ENCODE data around the gene IQCB1.
"Not testable (repeated sequence)": the region's sequence is repeated elsewhere in the genome, so short reads cannot be mapped to it uniquely, and the experiment has no call there.

The IQCB1 gene

GRCh38 chr3:121803771-121804320, 31.0 kb downstream of the IQCB1 start:
- DNase-seq (ENCODE audit: low read depth): no peak

GRCh38 chr3:121800906-121801305, 34.0 kb downstream of the IQCB1 start:
- no peak for DNase-seq (ENCODE audit: low read depth)

- no peak for DNase-seq (ENCODE audit: low read depth)
Observed at GRCh38 chr3:121796970-121797369, 37.9 kb downstream of the IQCB1 start.

- no peak for DNase-seq (ENCODE audit: low read depth)
Observed at GRCh38 chr3:121794264-121794983, 40.4 kb downstream of the IQCB1 start.

- DNase-seq (ENCODE audit: low read depth): no peak
Observed at GRCh38 chr3:121793078-121793477, 41.8 kb downstream of the IQCB1 start.

GRCh38 chr3:121786485-121786884, 48.4 kb downstream of the IQCB1 start:
- peak; percentile 2 for DNase-seq (ENCODE audit: low read depth)

GRCh38 chr3:121782784-121783183, 52.1 kb downstream of the IQCB1 start:
- DNase-seq (ENCODE audit: low read depth): not testable (repeated sequence)

- no peak for DNase-seq (ENCODE audit: low read depth)
Observed at GRCh38 chr3:121781611-121782010, 53.2 kb downstream of the IQCB1 start.

GRCh38 chr3:121775095-121775494, 59.8 kb downstream of the IQCB1 start:
- not testable (repeated sequence) for DNase-seq (ENCODE audit: low read depth)

- DNase-seq (ENCODE audit: low read depth): no peak
Observed at GRCh38 chr3:121769246-121769645, 65.6 kb downstream of the IQCB1 start.

GRCh38 chr3:121768452-121768851, 66.4 kb downstream of the IQCB1 start:
- DNase-seq (ENCODE audit: low read depth): no peak

GRCh38 chr3:121759541-121760202, 75.2 kb downstream of the IQCB1 start:
- no peak for DNase-seq (ENCODE audit: low read depth)

- no peak for DNase-seq (ENCODE audit: low read depth)
Observed at GRCh38 chr3:121758727-121759450, 76.0 kb downstream of the IQCB1 start.

GRCh38 chr3:121757812-121758545, 76.9 kb downstream of the IQCB1 start:
- DNase-seq (ENCODE audit: low read depth): no peak

GRCh38 chr3:121757087-121757811, 77.6 kb downstream of the IQCB1 start:
- DNase-seq (ENCODE audit: low read depth): no peak

- no peak for DNase-seq (ENCODE audit: low read depth)
Observed at GRCh38 chr3:121752772-121753171, 82.1 kb downstream of the IQCB1 start.

- no peak for DNase-seq (ENCODE audit: low read depth)
Observed at GRCh38 chr3:121752261-121752660, 82.6 kb downstream of the IQCB1 start.

- DNase-seq (ENCODE audit: low read depth): no peak
Observed at GRCh38 chr3:121750087-121750415, 84.8 kb downstream of the IQCB1 start.

- peak; percentile 99 for DNase-seq (ENCODE audit: low read depth)
Observed at GRCh38 chr3:121749276-121750086, 85.4 kb downstream of the IQCB1 start, which contains the start of gene GOLGB1. TSS of gene GOLGB1 (minus strand) at chr3:121749741. CDS start at chr3:121730971, 18,770 bp downstream.

GRCh38 chr3:121748680-121749275, 86.1 kb downstream of the IQCB1 start:
- DNase-seq (ENCODE audit: low read depth): peak; percentile 72
